Measurements from ENCODE around the gene CHURC1. TPM values are rescaled to one million over a fixed set of nuclear protein-coding genes. Genes with fewer than 3 reads are reported as not detected.

CHURC1 gene
- total and polyA plus RNA-seq, 2 donors: 69.6 to 75.5 TPM

GRCh38 chr14:64948612-64949210, 34.5 kb downstream of the CHURC1 start:
- Histone ChIP-seq H3K4me3 (ENCODE audit: low read depth, low read length) (no peak overlapping the region), H3K27ac (ENCODE audit: low read depth) (no peak overlapping the region), H3K4me1 (ENCODE audit: insufficient read depth) (no peaks in the 10 kb centered on the region), H3K36me3 (ENCODE audit: insufficient read depth) (no peaks in the 10 kb centered on the region)
- 93% methylated on average over 8 of the region's 8 CpGs for WGBS
- DNase-seq (ENCODE audit: extremely low spot score): no peak

GRCh38 chr14:64950889-64951288, 36.6 kb downstream of the CHURC1 start:
- H3K36me3 ChIP-seq (ENCODE audit: insufficient read depth): no peaks in the 10 kb centered on the region
- H3K4me3 ChIP-seq (ENCODE audit: low read depth, low read length): no peak overlapping the region
- no peak for DNase-seq (ENCODE audit: extremely low spot score)
- no peaks in the 10 kb centered on the region for H3K4me1 ChIP-seq (ENCODE audit: insufficient read depth)
- WGBS: 97% methylated on average over 8 of the region's 8 CpGs
- no peak overlapping the region for H3K27ac ChIP-seq (ENCODE audit: low read depth)

GRCh38 chr14:64951291-64951690, 37.0 kb downstream of the CHURC1 start:
- no peaks in the 10 kb centered on the region for H3K36me3 ChIP-seq (ENCODE audit: insufficient read depth)

GRCh38 chr14:64951724-64952123, 37.5 kb downstream of the CHURC1 start:
- no peak overlapping the region for H3K27ac ChIP-seq (ENCODE audit: low read depth)
- H3K4me3 ChIP-seq (ENCODE audit: low read depth, low read length): no peak overlapping the region
- H3K36me3 ChIP-seq (ENCODE audit: insufficient read depth): no peaks in the 10 kb centered on the region
- no peak for DNase-seq (ENCODE audit: extremely low spot score)
- no peaks in the 10 kb centered on the region for H3K4me1 ChIP-seq (ENCODE audit: insufficient read depth)

More at GRCh38 chr14:64951291-64951690, 37.0 kb downstream of the CHURC1 start:
- Histone ChIP-seq H3K4me1 (ENCODE audit: insufficient read depth) (no peaks in the 10 kb centered on the region), H3K27ac (ENCODE audit: low read depth) (no peak overlapping the region), H3K4me3 (ENCODE audit: low read depth, low read length) (no peak overlapping the region)
- 95% methylated on average over 8 of the region's 8 CpGs for WGBS
- no peak for DNase-seq (ENCODE audit: extremely low spot score)

GRCh38 chr14:64952598-64953309, 38.5 kb downstream of the CHURC1 start:
- no peaks in the 10 kb centered on the region for H3K4me1 ChIP-seq (ENCODE audit: insufficient read depth)
- H3K4me3 ChIP-seq (ENCODE audit: low read depth, low read length): no peak overlapping the region
- WGBS: 68% methylated on average over 7 of the region's 7 CpGs
- no peak for DNase-seq (ENCODE audit: extremely low spot score)
- H3K36me3 ChIP-seq (ENCODE audit: insufficient read depth): no peaks in the 10 kb centered on the region
- H3K27ac ChIP-seq (ENCODE audit: low read depth): no peak overlapping the region

- WGBS: 89% methylated on average over 8 of the region's 8 CpGs
- Histone ChIP-seq H3K4me3 (ENCODE audit: low read depth, low read length) (no peak overlapping the region), H3K36me3 (ENCODE audit: insufficient read depth) (no peaks in the 10 kb centered on the region), H3K27ac (ENCODE audit: low read depth) (no peak overlapping the region), H3K4me1 (ENCODE audit: insufficient read depth) (no peaks in the 10 kb centered on the region)
- DNase-seq (ENCODE audit: extremely low spot score): no peak
These were observed 39.0 kb downstream of the CHURC1 start for GRCh38 chr14:64953310-64953654.

- no peak for DNase-seq (ENCODE audit: extremely low spot score)
- WGBS: 92% methylated on average over 6 of the region's 6 CpGs
- H3K4me1 ChIP-seq (ENCODE audit: insufficient read depth): no peaks in the 10 kb centered on the region
- no peaks in the 10 kb centered on the region for H3K36me3 ChIP-seq (ENCODE audit: insufficient read depth)
- no peak overlapping the region for H3K4me3 ChIP-seq (ENCODE audit: low read depth, low read length)
- no peak overlapping the region for H3K27ac ChIP-seq (ENCODE audit: low read depth)
These were observed 39.4 kb downstream of the CHURC1 start for GRCh38 chr14:64953661-64954060.

- WGBS: 90% methylated on average over 9 of the region's 9 CpGs
- Histone ChIP-seq H3K4me1 (ENCODE audit: insufficient read depth) (no peaks in the 10 kb centered on the region), H3K36me3 (ENCODE audit: insufficient read depth) (no peaks in the 10 kb centered on the region), H3K27ac (ENCODE audit: low read depth) (no peak overlapping the region), H3K4me3 (ENCODE audit: low read depth, low read length) (no peak overlapping the region)
- no peak for DNase-seq (ENCODE audit: extremely low spot score)
These were observed 40.4 kb downstream of the CHURC1 start for GRCh38 chr14:64954491-64955240.

GRCh38 chr14:64955297-64955696, 41.0 kb downstream of the CHURC1 start:
- no peaks in the 10 kb centered on the region for H3K36me3 ChIP-seq (ENCODE audit: insufficient read depth)
- no peak overlapping the region for H3K4me3 ChIP-seq (ENCODE audit: low read depth, low read length)
- WGBS: 78% methylated on average over 6 of the region's 6 CpGs
- H3K4me1 ChIP-seq (ENCODE audit: insufficient read depth): no peaks in the 10 kb centered on the region
- H3K27ac ChIP-seq (ENCODE audit: low read depth): no peak overlapping the region
- DNase-seq (ENCODE audit: extremely low spot score): no peak

- Histone ChIP-seq H3K36me3 (ENCODE audit: insufficient read depth) (no peaks in the 10 kb centered on the region), H3K4me1 (ENCODE audit: insufficient read depth) (no peaks in the 10 kb centered on the region), H3K4me3 (ENCODE audit: low read depth, low read length) (no peak overlapping the region), H3K27ac (ENCODE audit: low read depth) (no peak overlapping the region)
- no peak for DNase-seq (ENCODE audit: extremely low spot score)
- WGBS: 84% methylated on average over 8 of the region's 8 CpGs
These were observed 42.6 kb downstream of the CHURC1 start for GRCh38 chr14:64956697-64957406.

GRCh38 chr14:64958201-64958600, 43.9 kb downstream of the CHURC1 start:
- H3K4me1 ChIP-seq (ENCODE audit: insufficient read depth): no peaks in the 10 kb centered on the region
- H3K4me3 ChIP-seq (ENCODE audit: low read depth, low read length): no peak overlapping the region
- H3K27ac ChIP-seq (ENCODE audit: low read depth): no peak overlapping the region
- H3K36me3 ChIP-seq (ENCODE audit: insufficient read depth): no peaks in the 10 kb centered on the region
- DNase-seq (ENCODE audit: extremely low spot score): no peak
- 99% methylated on average over 2 of the region's 2 CpGs for WGBS

GRCh38 chr14:64958743-64959142, 44.5 kb downstream of the CHURC1 start:
- H3K4me1 ChIP-seq (ENCODE audit: insufficient read depth): no peaks in the 10 kb centered on the region
- H3K36me3 ChIP-seq (ENCODE audit: insufficient read depth): no peaks in the 10 kb centered on the region
- no peak overlapping the region for H3K4me3 ChIP-seq (ENCODE audit: low read depth, low read length)
- no peak for DNase-seq (ENCODE audit: extremely low spot score)
- 89% methylated on average over 5 of the region's 5 CpGs for WGBS
- no peak overlapping the region for H3K27ac ChIP-seq (ENCODE audit: low read depth)

GRCh38 chr14:64960762-64961276, 46.6 kb downstream of the CHURC1 start:
- 63% methylated on average over 5 of the region's 5 CpGs for WGBS
- H3K4me1 ChIP-seq (ENCODE audit: insufficient read depth): no peaks in the 10 kb centered on the region
- no peak overlapping the region for H3K27ac ChIP-seq (ENCODE audit: low read depth)
- H3K4me3 ChIP-seq (ENCODE audit: low read depth, low read length): no peak overlapping the region
- DNase-seq (ENCODE audit: extremely low spot score): no peak
- H3K36me3 ChIP-seq (ENCODE audit: insufficient read depth): no peaks in the 10 kb centered on the region
